Measurements from ENCODE around the gene C9orf72.
"Not testable (repeated sequence)": the region's sequence is repeated elsewhere in the genome, so short reads cannot be mapped to it uniquely, and the experiment has no call there.

The C9orf72 gene, protein sequence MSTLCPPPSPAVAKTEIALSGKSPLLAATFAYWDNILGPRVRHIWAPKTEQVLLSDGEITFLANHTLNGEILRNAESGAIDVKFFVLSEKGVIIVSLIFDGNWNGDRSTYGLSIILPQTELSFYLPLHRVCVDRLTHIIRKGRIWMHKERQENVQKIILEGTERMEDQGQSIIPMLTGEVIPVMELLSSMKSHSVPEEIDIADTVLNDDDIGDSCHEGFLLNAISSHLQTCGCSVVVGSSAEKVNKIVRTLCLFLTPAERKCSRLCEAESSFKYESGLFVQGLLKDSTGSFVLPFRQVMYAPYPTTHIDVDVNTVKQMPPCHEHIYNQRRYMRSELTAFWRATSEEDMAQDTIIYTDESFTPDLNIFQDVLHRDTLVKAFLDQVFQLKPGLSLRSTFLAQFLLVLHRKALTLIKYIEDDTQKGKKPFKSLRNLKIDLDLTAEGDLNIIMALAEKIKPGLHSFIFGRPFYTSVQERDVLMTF

DNA sequence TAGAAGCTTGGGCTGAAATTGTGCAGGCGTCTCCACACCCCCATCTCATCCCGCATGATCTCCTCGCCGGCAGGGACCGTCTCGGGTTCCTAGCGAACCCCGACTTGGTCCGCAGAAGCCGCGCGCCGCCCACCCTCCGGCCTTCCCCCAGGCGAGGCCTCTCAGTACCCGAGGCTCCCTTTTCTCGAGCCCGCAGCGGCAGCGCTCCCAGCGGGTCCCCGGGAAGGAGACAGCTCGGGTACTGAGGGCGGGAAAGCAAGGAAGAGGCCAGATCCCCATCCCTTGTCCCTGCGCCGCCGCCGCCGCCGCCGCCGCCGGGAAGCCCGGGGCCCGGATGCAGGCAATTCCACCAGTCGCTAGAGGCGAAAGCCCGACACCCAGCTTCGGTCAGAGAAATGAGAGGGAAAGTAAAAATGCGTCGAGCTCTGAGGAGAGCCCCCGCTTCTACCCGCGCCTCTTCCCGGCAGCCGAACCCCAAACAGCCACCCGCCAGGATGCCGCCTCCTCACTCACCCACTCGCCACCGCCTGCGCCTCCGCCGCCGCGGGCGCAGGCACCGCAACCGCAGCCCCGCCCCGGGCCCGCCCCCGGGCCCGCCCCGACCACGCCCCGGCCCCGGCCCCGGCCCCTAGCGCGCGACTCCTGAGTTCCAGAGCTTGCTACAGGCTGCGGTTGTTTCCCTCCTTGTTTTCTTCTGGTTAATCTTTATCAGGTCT, at the start of gene C9orf72:
Gene C9orf72 (minus strand): TSS at position 564 of the 716 bp plus-strand sequence. CDS start 6,361 bp downstream, outside the sequence.
- DNase-seq (ENCODE audit: low spot score): peak; percentile 78

DNA sequence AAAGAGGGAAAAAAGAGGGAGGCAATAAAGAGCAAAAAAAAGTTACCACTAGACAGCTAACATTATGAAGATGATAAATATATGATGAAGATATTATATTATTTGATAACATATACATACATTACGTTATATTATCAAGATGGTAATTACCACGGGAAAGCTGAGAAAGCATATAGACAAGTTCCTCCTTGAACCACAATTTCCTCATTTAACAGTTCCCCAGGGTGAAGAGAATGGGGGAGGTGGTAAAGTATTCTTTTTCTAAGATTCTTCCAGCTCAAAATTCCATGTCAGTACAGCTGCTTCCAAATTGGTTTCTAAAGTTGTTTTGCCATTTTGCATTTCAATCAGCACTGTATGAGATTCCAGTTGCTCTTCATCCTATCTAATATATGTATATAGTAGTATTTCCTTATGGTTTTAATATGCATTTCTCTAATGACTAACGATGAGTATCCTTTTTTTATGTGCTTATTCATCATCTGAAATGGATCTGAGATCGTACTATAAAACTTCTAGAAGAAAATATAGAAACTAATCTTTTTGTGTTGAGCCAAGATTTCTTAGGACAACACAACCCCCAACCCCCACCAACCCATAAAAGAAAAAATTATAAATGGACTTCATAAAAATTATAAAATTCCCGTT, 49.5 kb upstream of the C9orf72 start:
- no peak for DNase-seq (ENCODE audit: low spot score)

DNA sequence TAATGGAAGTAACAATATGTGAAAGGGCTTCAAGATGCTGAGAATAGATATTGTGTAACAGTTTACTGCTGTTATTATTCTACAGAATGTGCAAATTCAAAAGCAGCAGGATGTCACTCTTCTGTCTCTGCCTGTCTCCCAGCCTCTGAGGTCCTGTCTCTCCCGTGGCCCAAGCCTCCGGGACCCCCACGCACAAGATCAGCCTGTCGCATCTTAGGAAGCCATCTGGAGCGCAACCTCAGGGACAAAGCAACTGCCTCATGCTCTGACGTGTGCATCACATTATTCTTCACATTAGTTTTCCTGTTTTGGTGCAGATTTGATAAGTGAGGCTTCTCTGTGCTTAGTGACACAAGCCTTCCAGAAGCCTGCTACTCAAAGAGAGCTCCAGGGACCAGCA, 46.5 kb upstream of the C9orf72 start:
- DNase-seq (ENCODE audit: low spot score): no peak

DNA sequence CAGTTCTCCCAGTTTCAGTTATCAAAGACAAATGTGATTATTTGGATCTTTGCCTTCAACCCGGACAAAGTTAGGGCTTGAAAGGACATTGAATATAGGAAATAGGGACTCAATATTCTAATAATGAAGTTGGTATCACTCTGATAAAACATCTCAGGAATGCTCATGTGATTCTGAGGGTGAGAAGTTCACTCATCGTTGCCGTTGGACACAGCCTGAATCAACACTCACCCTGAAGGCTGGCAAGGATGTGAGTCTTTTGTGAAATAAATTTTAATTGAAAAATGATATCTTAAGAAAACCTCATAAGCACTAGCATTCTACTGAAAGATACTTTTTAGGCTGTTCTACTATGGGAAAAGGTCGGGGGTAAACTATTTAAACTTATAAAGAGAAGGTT, 44.8 kb upstream of the C9orf72 start:
- no peak for DNase-seq (ENCODE audit: low spot score)

DNA sequence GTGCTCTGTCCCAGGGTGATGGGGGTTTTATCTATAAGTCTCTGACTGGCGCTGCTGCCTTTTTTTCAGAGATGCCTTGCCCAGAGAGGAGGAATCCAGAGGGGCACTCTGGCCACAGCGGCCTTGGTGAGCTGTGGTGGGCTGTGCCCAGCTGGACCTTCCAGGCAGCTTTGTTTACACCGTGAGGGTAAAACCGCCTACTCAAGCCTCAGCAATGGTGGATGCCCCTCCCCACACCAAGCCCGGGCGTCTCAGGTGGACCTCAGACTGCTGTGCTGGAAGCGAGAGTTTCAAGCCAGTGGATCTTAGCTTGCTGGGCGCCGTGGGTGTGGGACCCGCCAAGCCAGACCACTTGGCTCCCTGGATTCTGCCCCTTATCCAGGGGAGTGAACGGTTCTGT, 41.3 kb upstream of the C9orf72 start:
- no peak for DNase-seq (ENCODE audit: low spot score)

DNA sequence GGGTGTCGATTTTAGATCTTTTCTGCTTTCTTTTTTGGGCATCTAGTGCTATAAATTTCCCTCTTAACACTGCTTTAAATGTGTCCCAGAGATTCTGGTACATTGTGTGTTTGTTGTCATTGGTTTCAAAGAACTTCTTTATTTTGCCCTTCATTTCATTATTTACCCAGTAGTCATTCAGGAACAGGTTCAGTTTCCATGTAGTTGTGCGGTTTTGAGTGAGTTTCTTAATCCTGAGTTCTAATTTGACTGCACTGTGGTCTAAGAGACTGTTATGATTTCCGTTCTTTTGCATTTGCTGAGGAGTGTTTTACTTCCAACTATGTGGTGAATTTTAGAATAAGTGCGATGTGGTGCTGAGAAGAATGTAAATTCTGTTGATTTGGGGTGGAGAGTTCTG, 38.8 kb upstream of the C9orf72 start:
- not testable (repeated sequence) for DNase-seq (ENCODE audit: low spot score)

DNA sequence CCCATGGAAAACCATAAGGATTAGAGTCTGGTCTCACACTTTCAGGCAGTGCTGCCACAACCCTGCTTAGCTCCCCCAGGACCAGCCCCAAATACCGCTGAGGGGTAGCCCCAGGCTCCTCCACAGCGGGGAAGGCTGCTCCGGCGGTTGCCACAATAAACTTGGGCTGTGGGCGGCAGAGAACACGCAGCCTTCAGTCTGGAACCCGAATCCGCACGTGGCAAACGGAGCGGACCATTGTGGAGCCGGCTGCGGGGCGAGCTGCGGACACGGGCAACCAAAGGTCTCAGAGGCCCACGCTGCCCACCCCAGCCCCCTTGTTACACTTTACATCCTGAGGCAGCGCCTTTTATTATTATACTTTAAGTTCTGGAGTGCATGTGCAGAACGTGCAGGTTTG, 37.3 kb upstream of the C9orf72 start:
- DNase-seq (ENCODE audit: low spot score): no peak

DNA sequence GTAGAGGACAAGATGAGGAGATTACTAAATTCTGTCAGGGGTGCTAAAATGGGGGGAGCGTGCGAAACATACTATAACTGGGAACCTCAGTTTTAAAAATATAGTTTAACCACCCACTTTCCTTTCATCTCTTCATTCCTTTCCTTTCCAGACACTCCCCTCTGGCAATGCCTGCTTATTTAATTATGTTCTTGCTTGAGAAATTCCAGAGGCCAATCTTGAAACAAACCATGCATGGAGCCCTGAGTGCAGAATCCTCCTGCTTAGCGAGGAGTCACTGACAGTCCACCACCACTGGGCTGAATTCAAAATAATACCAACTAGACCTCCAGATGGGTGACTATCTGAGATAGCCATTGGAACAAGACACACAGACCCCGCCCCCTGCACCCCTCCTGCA, 29.7 kb upstream of the C9orf72 start:
- DNase-seq (ENCODE audit: low spot score): no peak

DNA sequence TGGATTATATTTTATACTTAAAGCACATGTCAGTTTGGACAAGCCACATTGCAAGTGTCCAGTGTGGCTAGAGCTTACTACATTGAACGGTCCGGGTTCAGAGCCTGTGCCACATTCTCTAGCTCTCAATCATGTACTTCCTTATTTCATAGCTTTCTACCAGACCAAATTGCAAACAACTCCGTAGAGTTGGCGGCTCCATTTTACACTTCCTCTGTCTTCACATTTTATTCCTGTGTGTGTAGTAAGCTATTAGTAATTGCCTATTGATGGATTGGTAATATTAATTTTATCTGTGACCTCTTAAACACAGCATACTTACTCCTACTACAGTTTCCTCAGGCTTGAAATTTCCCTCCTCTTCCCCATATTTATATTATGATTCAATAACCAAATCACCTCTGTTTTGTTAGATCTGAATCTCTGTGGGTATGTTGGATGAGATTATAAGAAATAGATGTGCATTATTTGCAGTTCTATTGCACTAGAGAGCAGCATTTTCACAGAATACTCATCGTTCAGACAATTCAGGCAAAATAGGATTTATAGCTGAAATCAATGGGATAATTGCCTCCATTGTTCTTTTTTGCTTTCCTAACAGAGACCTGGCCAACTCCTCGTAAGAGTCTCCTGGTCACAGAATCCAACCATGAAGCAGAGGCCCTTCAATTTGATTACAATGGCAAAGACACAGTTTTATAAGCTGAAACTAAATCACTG, 29.0 kb upstream of the C9orf72 start:
- no peak for DNase-seq (ENCODE audit: low spot score)

DNA sequence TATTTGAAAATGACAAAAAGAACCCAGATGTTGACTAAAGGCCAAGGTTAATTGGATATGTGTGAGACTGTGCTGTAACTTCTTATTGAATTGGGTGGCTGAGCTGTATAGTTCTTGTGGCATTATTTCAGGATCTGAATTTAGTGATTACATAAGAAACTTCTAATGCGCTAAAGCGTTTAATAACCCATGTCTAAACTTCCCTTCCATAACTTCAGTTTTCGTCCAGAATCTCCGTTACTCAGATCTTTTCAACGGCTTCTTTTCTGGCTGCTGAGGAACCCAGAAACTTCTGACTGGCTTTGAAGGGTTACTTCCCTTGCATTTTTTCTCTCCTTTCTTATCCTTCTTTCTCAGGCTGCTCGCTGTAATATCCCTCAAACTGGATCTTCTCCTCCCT, 28.1 kb upstream of the C9orf72 start:
- DNase-seq (ENCODE audit: low spot score): no peak

DNA sequence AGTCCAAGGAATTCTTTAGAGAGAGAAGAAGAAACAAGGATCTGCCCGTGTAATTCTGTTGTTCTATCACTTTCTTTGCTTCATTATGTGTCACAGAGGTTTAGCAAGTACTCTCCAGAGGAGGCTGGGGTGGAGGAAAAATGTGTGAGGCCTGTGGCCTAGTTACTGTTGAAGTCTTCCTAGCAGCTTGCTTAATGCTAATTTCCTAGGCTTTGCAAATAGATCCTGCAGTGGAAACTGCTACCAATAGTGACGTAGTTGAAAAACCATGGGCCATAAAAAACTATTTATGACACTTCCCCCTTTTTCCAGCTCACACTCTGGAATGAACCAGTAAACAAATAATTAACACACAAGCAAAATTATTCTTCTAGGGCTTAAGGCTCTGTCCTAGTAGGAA, 27.0 kb upstream of the C9orf72 start:
- no peak for DNase-seq (ENCODE audit: low spot score)

DNA sequence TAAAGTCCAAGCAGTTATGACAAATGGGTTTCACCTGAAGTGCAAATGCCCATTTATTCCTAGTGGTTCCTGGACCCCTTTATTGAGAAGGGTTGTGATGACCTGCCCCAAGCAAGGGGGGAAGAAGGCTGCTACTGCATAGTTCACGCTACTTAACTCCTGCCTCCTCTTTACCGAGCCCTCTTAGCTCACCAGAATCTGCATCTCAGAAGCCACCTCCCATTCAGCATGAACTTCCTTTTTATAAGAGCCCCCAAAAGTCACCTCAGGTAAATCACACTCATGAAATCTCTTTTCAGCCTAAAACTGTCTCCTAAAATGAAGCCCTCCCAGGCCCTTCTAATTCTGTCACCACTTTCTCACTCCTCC, 26.6 kb upstream of the C9orf72 start:
- DNase-seq (ENCODE audit: low spot score): no peak

DNA sequence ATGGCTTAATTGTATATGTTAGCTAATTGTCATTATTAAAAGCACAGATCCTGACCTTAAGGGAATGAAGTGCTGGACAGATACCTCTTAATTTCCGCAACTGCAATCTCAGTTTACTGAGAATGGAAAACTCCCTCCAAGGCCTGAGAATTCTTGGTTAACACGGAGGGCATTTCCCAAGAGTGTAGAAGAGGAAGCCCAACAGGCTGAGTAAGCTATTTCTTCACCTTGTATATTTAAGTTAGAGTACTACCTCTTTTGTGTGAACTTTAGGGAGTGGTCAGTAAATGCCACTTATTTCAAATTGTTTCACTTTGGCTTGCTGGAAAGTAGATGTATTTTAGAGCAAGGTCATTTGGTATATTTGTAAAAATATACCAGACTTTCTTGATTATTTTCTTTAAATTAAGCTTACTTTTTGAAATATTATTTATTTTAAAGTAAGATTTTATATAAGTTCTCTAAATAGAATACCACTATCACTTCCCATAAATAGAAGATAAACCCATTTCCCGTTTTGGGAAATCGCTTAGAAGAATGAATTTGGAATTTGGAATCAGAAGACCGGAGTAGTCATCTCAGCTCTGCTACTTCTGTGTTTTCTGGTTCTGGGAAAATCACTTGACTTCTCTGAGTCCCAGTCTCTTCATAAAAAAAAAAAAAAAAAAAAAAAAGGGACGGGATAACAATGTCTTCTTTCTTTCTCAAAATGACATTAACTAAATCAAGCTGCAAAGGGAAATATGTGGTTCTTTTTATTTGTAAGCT, 26.0 kb upstream of the C9orf72 start:
- no peak for DNase-seq (ENCODE audit: low spot score)

DNA sequence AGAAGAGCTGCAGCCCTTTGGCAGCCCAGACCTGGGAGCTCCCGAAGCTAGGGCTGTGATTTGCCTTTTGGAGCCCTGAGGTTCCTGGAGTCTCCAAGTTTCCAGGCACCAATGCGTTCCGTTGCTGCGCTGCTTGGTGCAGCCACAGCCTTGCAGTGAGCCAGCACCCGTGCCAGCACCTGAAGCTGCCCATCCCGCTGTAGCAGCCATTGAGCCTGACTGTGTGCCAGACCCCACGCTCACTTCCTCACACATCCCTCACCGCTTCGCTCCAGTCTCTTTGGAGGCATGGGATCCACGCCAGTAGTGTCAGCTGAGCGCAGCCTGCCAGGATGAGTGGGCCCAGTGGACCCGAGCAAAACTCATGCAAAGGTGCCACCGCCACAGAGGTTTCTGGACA, 22.5 kb upstream of the C9orf72 start:
- no peak for DNase-seq (ENCODE audit: low spot score)

DNA sequence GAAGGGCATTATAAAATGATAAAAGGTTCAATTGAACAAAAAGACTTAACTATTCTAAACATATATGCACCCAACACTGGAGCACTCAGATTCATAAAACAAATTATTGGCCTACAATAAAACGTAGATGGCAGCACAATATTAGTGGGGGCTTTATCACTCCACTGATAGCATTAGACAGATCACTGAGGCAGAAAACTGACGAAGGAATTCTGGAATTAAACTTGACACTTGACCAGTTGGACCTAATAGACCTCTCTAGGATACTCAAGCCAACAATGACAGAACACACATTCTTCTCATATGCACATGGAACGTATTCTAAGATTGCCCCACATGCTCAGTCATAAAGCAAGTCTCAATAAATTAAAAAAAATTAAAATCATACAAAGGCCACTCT, 18.4 kb upstream of the C9orf72 start:
- no peak for DNase-seq (ENCODE audit: low spot score)

DNA sequence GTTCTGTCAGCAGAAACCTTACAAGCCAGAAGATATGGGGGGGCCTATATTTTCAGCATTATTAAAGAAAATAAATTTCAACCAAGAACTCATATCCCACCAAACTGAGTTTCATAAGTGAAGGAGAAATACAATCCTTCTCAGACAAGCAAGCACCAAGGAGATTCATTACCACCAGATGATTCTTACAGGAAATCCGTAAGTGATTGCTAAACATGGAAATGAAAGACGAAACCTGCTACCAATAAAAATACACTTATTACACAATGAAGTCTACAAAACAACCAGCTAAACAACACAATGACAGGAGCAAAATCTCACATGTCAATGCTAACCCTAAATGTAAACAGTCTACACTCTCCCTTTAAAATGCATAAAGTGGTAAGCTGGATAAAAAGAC, 17.8 kb upstream of the C9orf72 start:
- no peak for DNase-seq (ENCODE audit: low spot score)

DNA sequence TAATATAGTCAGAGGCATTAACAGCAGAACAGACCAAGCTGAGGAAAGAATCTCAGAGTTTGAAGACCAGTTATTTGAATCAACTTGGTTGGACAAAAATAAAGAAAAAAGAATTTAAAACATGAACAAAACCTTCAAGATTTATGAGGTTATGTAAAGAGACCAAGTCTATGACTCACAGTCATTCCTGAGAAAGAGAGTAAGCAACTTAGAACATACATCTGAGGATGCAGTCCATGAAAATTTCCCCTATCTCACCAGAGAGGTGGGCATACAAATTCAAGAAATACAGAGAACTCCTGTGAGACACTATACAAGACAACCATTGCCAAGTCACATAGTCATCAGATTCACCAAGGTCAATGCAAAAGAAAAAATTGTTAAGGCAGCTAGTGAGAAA, 17.4 kb upstream of the C9orf72 start:
- no peak for DNase-seq (ENCODE audit: low spot score)

DNA sequence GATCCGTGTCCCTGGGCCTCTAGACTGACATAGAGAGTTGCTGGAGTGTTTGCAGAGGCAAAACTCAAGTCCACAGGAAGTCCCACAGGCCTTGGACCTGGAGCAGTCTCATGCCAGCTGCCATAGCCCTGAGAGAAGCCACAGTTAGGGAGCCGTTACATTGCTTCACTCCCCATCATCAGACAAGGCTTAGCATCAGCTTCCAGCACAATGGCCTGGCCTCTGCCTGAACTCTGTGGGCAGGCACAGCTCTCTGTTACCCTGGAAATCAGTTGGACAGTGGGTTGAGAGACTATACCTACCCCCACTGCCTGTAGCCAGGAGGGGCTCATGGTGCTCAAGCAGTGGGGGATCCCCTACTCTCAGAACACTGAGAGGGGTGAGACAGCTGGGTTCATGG, 16.2 kb upstream of the C9orf72 start:
- DNase-seq (ENCODE audit: low spot score): no peak

DNA sequence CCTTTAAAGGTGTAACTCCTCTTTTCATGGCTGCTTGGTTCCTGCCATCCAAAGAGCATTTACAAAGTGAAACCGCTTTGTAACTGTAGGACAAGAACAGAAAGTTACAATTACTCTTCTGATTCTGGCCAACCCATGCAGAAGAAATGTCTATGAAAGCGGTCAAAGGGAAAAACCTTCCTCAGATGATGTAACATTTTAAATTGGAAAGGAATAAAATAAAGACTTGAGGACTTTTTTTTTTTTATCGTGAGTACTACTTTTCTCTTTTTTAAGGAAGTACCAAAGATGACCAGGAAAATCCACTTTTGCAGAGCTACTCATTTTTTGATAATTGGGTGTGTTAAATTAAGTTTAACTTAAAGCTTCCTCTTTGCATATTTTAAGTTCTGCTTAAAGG, 13.0 kb upstream of the C9orf72 start:
- no peak for DNase-seq (ENCODE audit: low spot score)

DNA sequence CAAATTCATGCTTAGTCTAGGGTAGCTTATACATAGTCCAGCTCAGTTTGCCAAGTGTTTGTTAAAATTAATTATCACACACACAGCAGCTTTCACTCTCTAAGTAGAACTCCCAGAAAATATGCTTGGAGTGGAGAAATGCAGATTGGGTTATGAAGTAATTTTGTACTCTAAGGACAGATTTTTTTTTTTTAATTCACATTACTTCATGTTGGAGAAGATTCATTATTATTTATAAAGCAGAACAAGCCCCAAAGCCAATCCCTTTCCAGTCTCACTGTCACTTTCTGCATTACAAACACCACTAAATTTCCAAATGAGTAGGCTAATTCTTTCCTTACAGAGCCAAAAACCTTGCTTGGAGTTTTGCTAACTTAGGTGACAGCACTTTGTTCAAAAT, 11.7 kb upstream of the C9orf72 start:
- DNase-seq (ENCODE audit: low spot score): no peak

DNA sequence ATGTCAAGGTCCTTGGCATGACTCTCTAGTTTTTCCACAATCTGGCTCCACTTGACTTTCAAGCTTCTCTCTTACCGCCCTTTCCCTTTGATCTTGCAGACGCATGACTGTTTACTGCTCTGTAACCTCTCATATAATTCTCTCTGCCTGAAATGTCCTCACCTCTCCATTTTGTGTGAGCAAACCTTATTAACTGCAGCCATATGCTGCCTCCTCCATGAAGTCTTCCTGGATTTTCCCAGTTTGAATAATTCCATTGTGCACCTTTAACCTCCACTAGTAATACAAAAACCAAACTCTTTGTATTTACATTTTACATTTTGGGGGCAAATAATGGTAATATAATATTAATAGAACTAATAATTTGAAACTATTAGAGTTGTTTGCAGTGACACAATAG, 9.5 kb upstream of the C9orf72 start:
- DNase-seq (ENCODE audit: low spot score): no peak

DNA sequence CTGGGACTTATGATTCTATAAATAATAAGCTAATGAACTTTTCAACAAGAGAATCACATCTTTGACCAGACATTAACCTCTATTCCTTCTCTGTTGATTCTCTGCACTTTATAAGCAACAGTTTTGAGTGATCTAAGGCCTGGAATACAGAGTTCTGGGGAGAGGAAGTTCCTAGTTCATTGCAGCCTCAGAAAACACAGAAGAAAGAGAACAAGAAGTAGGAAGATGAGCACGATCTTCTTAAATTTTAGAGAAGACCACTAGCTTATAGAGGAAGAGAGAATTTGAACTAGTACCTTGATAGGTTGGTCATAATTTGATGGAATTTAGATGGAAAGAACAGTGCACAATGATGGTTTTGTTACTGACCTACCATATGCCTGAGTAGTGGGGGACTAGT, 8.5 kb upstream of the C9orf72 start:
- no peak for DNase-seq (ENCODE audit: low spot score)

Measured in LoVo (cell line).